ENCODE measurements around the gene SLC7A14. TPM values are rescaled to one million over a fixed set of nuclear protein-coding genes. Genes with fewer than 3 reads are reported as not detected.

Gene SLC7A14
- total RNA-seq, 1 experiment from 2014 or later: not detected

DNA sequence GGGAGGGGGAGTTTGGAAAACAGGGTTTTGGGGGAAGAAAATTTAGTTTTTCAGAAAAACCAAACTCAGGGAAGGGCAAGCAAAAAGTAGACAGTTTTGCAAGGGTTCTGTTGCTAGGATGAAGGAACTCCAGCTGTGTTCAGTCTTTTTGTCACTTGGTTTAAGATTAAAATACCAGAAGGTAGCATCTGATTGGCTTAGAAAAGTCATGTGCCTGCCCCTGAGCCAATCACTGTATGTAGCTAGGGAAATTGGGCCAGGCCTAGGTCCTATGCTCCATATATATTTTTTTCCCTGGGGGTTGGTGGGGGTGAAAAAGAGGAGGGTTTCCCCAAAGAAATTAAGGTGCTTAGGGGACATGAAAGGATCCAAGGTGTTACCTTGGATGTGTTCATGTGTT lies 142.9 kb downstream of the SLC7A14 start:
- peak; percentile 10 for DNase-seq (ENCODE audit: low spot score)
- Histone ChIP-seq H3K9me3 (ENCODE audit: low read depth, low read length, poor library complexity, severe bottlenecking) (no peaks in the 10 kb centered on the region), H3K27ac (ENCODE audit: low read depth, low read length, poor library complexity, severe bottlenecking) (no peak overlapping the region), H3K4me1 (ENCODE audit: insufficient read depth, low read length, poor library complexity, severe bottlenecking) (no peaks in the 10 kb centered on the region), H3K36me3 (ENCODE audit: insufficient read depth, low read length, poor library complexity, severe bottlenecking) (no peaks in the 10 kb centered on the region), H3K4me3 (ENCODE audit: low read depth, low read length, poor library complexity, severe bottlenecking) (no peak overlapping the region), H3K27me3 (replicated peaks; ENCODE audit: insufficient read depth, low read depth, low read length, poor library complexity) (no peaks in the 10 kb centered on the region)
- ChIA-PET CTCF (interaction anchor here (0.7 kb wide), 2 partner anchors 67 to 254 kb away, joined by 3 to 4 read pairs; no protein-coding TSS in a partner anchor), POLR2A (ENCODE audit: low non-redundant PET) (no interaction called here)
- intact Hi-C loops (cut with micrococcal nuclease; ENCODE audit: unreplicated experiment): no loop called here
- TF ChIP-seq EZH2 (IDR thresholded peaks at IDR 0.05; ENCODE audit: borderline replicate concordance, low read depth, low read length, poor library complexity, severe bottlenecking): no peak
- TF ChIP-seq, protein P1, sequence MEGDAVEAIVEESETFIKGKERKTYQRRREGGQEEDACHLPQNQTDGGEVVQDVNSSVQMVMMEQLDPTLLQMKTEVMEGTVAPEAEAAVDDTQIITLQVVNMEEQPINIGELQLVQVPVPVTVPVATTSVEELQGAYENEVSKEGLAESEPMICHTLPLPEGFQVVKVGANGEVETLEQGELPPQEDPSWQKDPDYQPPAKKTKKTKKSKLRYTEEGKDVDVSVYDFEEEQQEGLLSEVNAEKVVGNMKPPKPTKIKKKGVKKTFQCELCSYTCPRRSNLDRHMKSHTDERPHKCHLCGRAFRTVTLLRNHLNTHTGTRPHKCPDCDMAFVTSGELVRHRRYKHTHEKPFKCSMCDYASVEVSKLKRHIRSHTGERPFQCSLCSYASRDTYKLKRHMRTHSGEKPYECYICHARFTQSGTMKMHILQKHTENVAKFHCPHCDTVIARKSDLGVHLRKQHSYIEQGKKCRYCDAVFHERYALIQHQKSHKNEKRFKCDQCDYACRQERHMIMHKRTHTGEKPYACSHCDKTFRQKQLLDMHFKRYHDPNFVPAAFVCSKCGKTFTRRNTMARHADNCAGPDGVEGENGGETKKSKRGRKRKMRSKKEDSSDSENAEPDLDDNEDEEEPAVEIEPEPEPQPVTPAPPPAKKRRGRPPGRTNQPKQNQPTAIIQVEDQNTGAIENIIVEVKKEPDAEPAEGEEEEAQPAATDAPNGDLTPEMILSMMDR (conservative IDR thresholded peaks at IDR 0.05; ENCODE audit: low read depth, low read length): no peak
- BruUV-seq (replicated peaks): no TSS peak

DNA sequence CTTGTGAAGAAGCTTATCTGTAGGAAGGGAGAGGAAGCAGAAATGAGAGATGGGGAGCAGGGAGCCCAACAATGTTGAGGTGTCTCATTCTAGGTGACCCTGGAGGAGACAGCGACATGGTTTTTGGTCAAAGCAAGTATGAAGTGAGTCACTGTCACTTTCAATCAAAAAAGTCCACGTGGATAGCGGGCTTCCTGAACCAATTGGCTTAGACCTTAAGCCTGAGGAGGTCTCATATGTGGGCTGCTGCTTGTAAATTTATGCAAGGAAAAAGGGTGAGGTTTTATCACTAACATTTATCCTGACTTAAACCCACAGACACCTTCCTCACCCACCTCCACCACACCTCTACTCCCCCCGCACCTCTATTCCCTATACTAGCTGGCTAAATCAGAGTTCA lies 144.5 kb downstream of the SLC7A14 start:
- Histone ChIP-seq H3K4me3 (ENCODE audit: low read depth, low read length, poor library complexity, severe bottlenecking) (no peak overlapping the region), H3K4me1 (ENCODE audit: insufficient read depth, low read length, poor library complexity, severe bottlenecking) (no peaks in the 10 kb centered on the region), H3K27ac (ENCODE audit: low read depth, low read length, poor library complexity, severe bottlenecking) (no peak overlapping the region), H3K9me3 (ENCODE audit: low read depth, low read length, poor library complexity, severe bottlenecking) (no peaks in the 10 kb centered on the region), H3K36me3 (ENCODE audit: insufficient read depth, low read length, poor library complexity, severe bottlenecking) (no peaks in the 10 kb centered on the region), H3K27me3 (replicated peaks; ENCODE audit: insufficient read depth, low read depth, low read length, poor library complexity) (no peaks in the 10 kb centered on the region)
- BruUV-seq (replicated peaks): no TSS peak
- CTCF ChIA-PET: no interaction called here
- POLR2A ChIA-PET (ENCODE audit: low non-redundant PET): no interaction called here
- no peak for DNase-seq (ENCODE audit: low spot score)
- TF ChIP-seq, protein P1 (conservative IDR thresholded peaks at IDR 0.05; ENCODE audit: low read depth, low read length): no peak
- no peak for TF ChIP-seq EZH2 (IDR thresholded peaks at IDR 0.05; ENCODE audit: borderline replicate concordance, low read depth, low read length, poor library complexity, severe bottlenecking)
- intact Hi-C loops (cut with micrococcal nuclease; ENCODE audit: unreplicated experiment): no loop called here

DNA sequence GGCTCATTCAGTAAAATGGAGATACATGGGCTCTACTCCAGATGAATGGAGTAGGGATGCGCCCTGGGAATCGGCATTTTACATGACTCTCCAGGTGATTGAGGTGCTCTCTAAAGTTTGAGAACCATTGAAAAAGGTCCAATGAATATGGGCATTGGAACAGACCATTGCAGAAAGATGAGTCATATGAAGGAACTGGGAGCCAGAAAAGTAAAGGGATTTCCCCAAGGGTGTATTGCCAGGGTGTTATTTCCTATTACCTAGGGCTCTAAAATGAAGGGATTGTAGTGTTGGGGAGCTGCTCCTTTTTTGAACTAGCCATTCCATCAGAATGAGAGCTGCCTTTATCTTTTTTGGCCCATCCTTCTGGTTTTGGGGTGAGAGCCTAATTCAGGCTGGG lies 145.5 kb downstream of the SLC7A14 start:
- BruUV-seq (replicated peaks): no TSS peak
- Histone ChIP-seq H3K27me3 (replicated peaks; ENCODE audit: insufficient read depth, low read depth, low read length, poor library complexity) (no peaks in the 10 kb centered on the region), H3K4me1 (ENCODE audit: insufficient read depth, low read length, poor library complexity, severe bottlenecking) (no peaks in the 10 kb centered on the region), H3K27ac (ENCODE audit: low read depth, low read length, poor library complexity, severe bottlenecking) (no peak overlapping the region), H3K36me3 (ENCODE audit: insufficient read depth, low read length, poor library complexity, severe bottlenecking) (no peaks in the 10 kb centered on the region), H3K9me3 (ENCODE audit: low read depth, low read length, poor library complexity, severe bottlenecking) (no peaks in the 10 kb centered on the region), H3K4me3 (ENCODE audit: low read depth, low read length, poor library complexity, severe bottlenecking) (no peak overlapping the region)
- POLR2A ChIA-PET (ENCODE audit: low non-redundant PET): no interaction called here
- no peak for DNase-seq (ENCODE audit: low spot score)
- no peak for TF ChIP-seq EZH2 (IDR thresholded peaks at IDR 0.05; ENCODE audit: borderline replicate concordance, low read depth, low read length, poor library complexity, severe bottlenecking)
- TF ChIP-seq, protein P1 (conservative IDR thresholded peaks at IDR 0.05; ENCODE audit: low read depth, low read length): no peak
- CTCF ChIA-PET: no interaction called here
- intact Hi-C loops (cut with micrococcal nuclease; ENCODE audit: unreplicated experiment): no loop called here

Data from A673 (cell line).